NCI-H2081 (cell line): ENCODE measurements around the gene SPDYE18.
A peak's percentile ranks its signal among the peaks of the same experiment; 100 is the strongest.
"Not testable (repeated sequence)": the region's sequence is repeated elsewhere in the genome, so short reads cannot be mapped to it uniquely, and the experiment has no call there.

ENCODE experiments used
- DNase-seq, 2 experiments: peaks; one replicate each; lab custom pipeline; 2025; lab: John Stamatoyannopoulos, UW

Gene SPDYE18

GRCh38 chr7:77062557-77062956 lies at the start of gene SPDYE18:
Gene SPDYE18 (minus strand): TSS chr7:77062558. CDS start chr7:77060512, 2,046 bp downstream.
- not testable (repeated sequence) for DNase-seq

- not testable (repeated sequence) for DNase-seq
Measured at GRCh38 chr7:77108362-77108761, 46.0 kb upstream of the SPDYE18 start.

- DNase-seq, result not testable (repeated sequence)
Measured at GRCh38 chr7:77107659-77108058, 45.3 kb upstream of the SPDYE18 start.

GRCh38 chr7:77105904-77106303 lies 43.5 kb upstream of the SPDYE18 start:
- DNase-seq, result not testable (repeated sequence)

GRCh38 chr7:77102671-77103070 lies 40.3 kb upstream of the SPDYE18 start:
- not testable (repeated sequence) for DNase-seq

GRCh38 chr7:77101187-77101586 lies 38.8 kb upstream of the SPDYE18 start:
- not testable (repeated sequence) for DNase-seq

GRCh38 chr7:77100501-77100900 lies 38.1 kb upstream of the SPDYE18 start:
- DNase-seq, result not testable (repeated sequence)

- not testable (repeated sequence) for DNase-seq
Measured at GRCh38 chr7:77092301-77092700, 29.9 kb upstream of the SPDYE18 start.

- DNase-seq, result not testable (repeated sequence)
Measured at GRCh38 chr7:77082192-77082591, 19.8 kb upstream of the SPDYE18 start.

GRCh38 chr7:77080236-77080635 lies 17.9 kb upstream of the SPDYE18 start:
- not testable (repeated sequence) for DNase-seq

GRCh38 chr7:77079624-77080023 lies 17.3 kb upstream of the SPDYE18 start:
- DNase-seq, result not testable (repeated sequence)

- not testable (repeated sequence) for DNase-seq
Measured at GRCh38 chr7:77079112-77079511, 16.8 kb upstream of the SPDYE18 start.

GRCh38 chr7:77077060-77077459 lies 14.7 kb upstream of the SPDYE18 start:
- DNase-seq, result not testable (repeated sequence)

- DNase-seq, result not testable (repeated sequence)
Measured at GRCh38 chr7:77074786-77075396, 12.5 kb upstream of the SPDYE18 start.

- DNase-seq, result not testable (repeated sequence)
Measured at GRCh38 chr7:77071108-77071507, 8.8 kb upstream of the SPDYE18 start.

GRCh38 chr7:77065869-77066268 lies 3.5 kb upstream of the SPDYE18 start:
- DNase-seq, result not testable (repeated sequence)

- DNase-seq, result not testable (repeated sequence)
Measured at GRCh38 chr7:77063732-77064131, 1.4 kb upstream of the SPDYE18 start.

- DNase-seq, result not testable (repeated sequence)
Measured at GRCh38 chr7:77032261-77032660, 30.1 kb downstream of the SPDYE18 start, which contains the start of gene SPDYE17. Gene SPDYE17 (minus strand): TSS chr7:77032361. CDS start chr7:77030570, 1,791 bp downstream.

- DNase-seq, result not testable (repeated sequence)
Measured at GRCh38 chr7:77026349-77026748, 36.0 kb downstream of the SPDYE18 start.

- peak in 1 of 2 experiments; percentile 6 for DNase-seq
Measured at GRCh38 chr7:77010074-77010680, 52.2 kb downstream of the SPDYE18 start.

GRCh38 chr7:77008000-77008399 lies 54.4 kb downstream of the SPDYE18 start:
- DNase-seq, result peak in 1 of 2 experiments; percentile 8

GRCh38 chr7:77006127-77007110 lies 55.9 kb downstream of the SPDYE18 start:
- DNase-seq, result not testable (repeated sequence)
